Activated CD8-positive, alpha-beta T cell treated with anti-CD3 and anti-CD28 coated beads, Interleukin-2, amount 10 ng/mL, durations not matched to agents 7 days and 5 days (primary cell): ENCODE results near the gene DNAJC7. TPM values are rescaled to one million over a fixed set of nuclear protein-coding genes. Genes with fewer than 3 reads are reported as not detected.
A peak's percentile ranks its signal among the peaks of the same experiment; 100 is the strongest.
"Not testable (repeated sequence)": the region's sequence is repeated elsewhere in the genome, so short reads cannot be mapped to it uniquely, and the experiment has no call there.

ENCODE experiments used
- ATAC-seq: fragments of 150-1000 bp; cut with Tn5 transposase; one replicate; pipeline ENCODE4 v1.10.0; 2021; ENCODE audit warnings: moderate library complexity
- CTCF ChIA-PET: fragments of 350-600 bp; sonication (Branson Sonifier 250); formaldehyde crosslinking; loops from one replicate; lab custom pipeline; 2021; ENCODE audit warnings: antibody characterized with exemption; lab: Charles Lee
- POLR2A ChIA-PET: fragments of 350-600 bp; sonication (Branson Sonifier 250); formaldehyde crosslinking; loops from one replicate; lab custom pipeline; 2021; ENCODE audit warnings: antibody characterized with exemption; lab: Charles Lee
- DNase-seq: peaks from one replicate; pipeline ENCODE4 v3.0.0-alpha.2; 2020
- H3K27ac Mint-ChIP-seq: one replicate; pipeline ENCODE4 v1.8.0; 2021; ENCODE audit warnings: mild to moderate bottlenecking, mixed read lengths
- H3K27me3 Mint-ChIP-seq: one replicate; pipeline ENCODE4 v1.8.0; 2021; ENCODE audit warnings: low read depth, mixed read lengths
- H3K36me3 Mint-ChIP-seq: one replicate; pipeline ENCODE4 v1.8.0; 2021; ENCODE audit warnings: low read depth, mixed read lengths
- H3K4me1 Mint-ChIP-seq: one replicate; pipeline ENCODE4 v1.8.0; 2021; ENCODE audit warnings: low read depth, mixed read lengths
- H3K4me3 Mint-ChIP-seq: one replicate; pipeline ENCODE4 v1.8.0; 2021; ENCODE audit warnings: mild to moderate bottlenecking, mixed read lengths
- H3K9me3 Mint-ChIP-seq: one replicate; pipeline ENCODE4 v1.8.0; 2022; ENCODE audit warnings: mixed read lengths; ENCODE audit not compliant: insufficient read depth
- total RNA-seq, 2 experiments: library from RNA; stranded (reverse); gene quantifications; one replicate each; pipeline ENCODE4 v1.2.3, GENCODE V29; 2021

Gene DNAJC7
- total RNA-seq, 2 experiments from 2014 or later, result 86.1 to 99.8 TPM

- POLR2A ChIA-PET, result interaction anchor here (1.2 to 1.4 kb wide), 3 partner anchors 15 to 85 kb away, joined by 4 to 8 read pairs (median 8); partner anchors contain the start of genes ACLY, CNP and DNAJC7
Observed at GRCh38 chr17:41932816-41933389, 84.3 kb downstream of the DNAJC7 start.

GRCh38 chr17:41931715-41932114, 85.5 kb downstream of the DNAJC7 start:
- POLR2A ChIA-PET, result not testable (repeated sequence)
- CTCF ChIA-PET, result interaction anchor here (2.2 kb wide), 1 partner anchor 13 kb away, joined by 13 read pairs; the partner anchor contains the start of gene ACLY

More at GRCh38 chr17:41932816-41933389, 84.3 kb downstream of the DNAJC7 start:
- Mint-ChIP-seq H3K4me3 (peak overlapping the region; percentile 23), H3K4me1 (peaks cover 46% of the 10 kb centered on the region), H3K36me3 (peaks cover 5% of the 10 kb centered on the region), H3K9me3 (no peaks in the 10 kb centered on the region), H3K27me3 (no peaks in the 10 kb centered on the region), H3K27ac (peak overlapping the region; percentile 70)
- CTCF ChIA-PET, result interaction anchor here (0.7 to 1.4 kb wide), 3 partner anchors 12 to 1428 kb away, joined by 3 read pairs; no protein-coding TSS in a partner anchor
- DNase-seq (no peak), ATAC-seq (no peak)

GRCh38 chr17:41930833-41931156, 86.4 kb downstream of the DNAJC7 start:
- not testable (repeated sequence) for DNase-seq, H3K36me3 Mint-ChIP-seq, H3K27me3 Mint-ChIP-seq, ATAC-seq, H3K9me3 Mint-ChIP-seq
- ChIA-PET CTCF (interaction anchor here (0.6 to 2.6 kb wide), 19 partner anchors 8 to 475 kb away, joined by 3 to 22 read pairs (median 3); partner anchors contain the start of genes ACLY, CNP, KLHL11 and NKIRAS2), POLR2A (interaction anchor here (0.6 to 3.8 kb wide), 12 partner anchors 8 to 182 kb away, joined by 3 to 49 read pairs (median 4); partner anchors contain the start of genes ACLY, CNP, DHX58 and DNAJC7)
- peak overlapping the region; percentile 96 for H3K27ac Mint-ChIP-seq
- peak overlapping the region; percentile 96 for H3K4me3 Mint-ChIP-seq
- H3K4me1 Mint-ChIP-seq, result peaks cover 55% of the 10 kb centered on the region

More at GRCh38 chr17:41931715-41932114, 85.5 kb downstream of the DNAJC7 start:
- not testable (repeated sequence) for H3K4me3 Mint-ChIP-seq, H3K36me3 Mint-ChIP-seq, H3K27me3 Mint-ChIP-seq, DNase-seq, H3K9me3 Mint-ChIP-seq, ATAC-seq
- H3K27ac Mint-ChIP-seq, result peak overlapping the region; percentile 11
- H3K4me1 Mint-ChIP-seq, result peaks cover 49% of the 10 kb centered on the region

GRCh38 chr17:41930009-41930832, 87.0 kb downstream of the DNAJC7 start, which contains the start of gene ODAD4:
ODAD4 (plus strand) TSS chr17:41930617; CDS start chr17:41930724, 107 bp downstream.
- Mint-ChIP-seq H3K4me1 (peaks cover 55% of the 10 kb centered on the region), H3K27ac (peak within 1 kb of the TSS; percentile 96), H3K4me3 (peak within 1 kb of the TSS; percentile 96), H3K36me3 (peaks cover 5% of the 10 kb centered on the region), H3K9me3 (no peaks in the 10 kb centered on the region), H3K27me3 (no peaks in the 10 kb centered on the region)
- CTCF ChIA-PET, result interaction anchor here (0.6 to 2.6 kb wide), 20 partner anchors 8 to 476 kb away, joined by 3 to 22 read pairs (median 4); partner anchors contain the start of genes ACLY, CNP, DNAJC7 and KLHL11
- DNase-seq, result peak; percentile 98
- POLR2A ChIA-PET, result interaction anchor here (0.6 to 3.8 kb wide), 13 partner anchors 9 to 223 kb away, joined by 3 to 49 read pairs (median 4); partner anchors contain the start of genes ACLY, CNP, DHX58 and DNAJC7
- ATAC-seq, result peak; percentile 99

GRCh38 chr17:41928693-41929251, 88.5 kb downstream of the DNAJC7 start:
- ChIA-PET CTCF (interaction anchor here (0.6 to 2.6 kb wide), 5 partner anchors 31 to 182 kb away, joined by 3 to 22 read pairs (median 5); partner anchors contain the start of genes DNAJC7 and P3H4), POLR2A (interaction anchor here (3.8 kb wide), 1 partner anchor 10 kb away, joined by 49 read pairs; the partner anchor contains the start of gene ACLY)
- no peaks in the 10 kb centered on the region for H3K27me3 Mint-ChIP-seq
- peaks cover 53% of the 10 kb centered on the region for H3K4me1 Mint-ChIP-seq
- ATAC-seq (no peak), DNase-seq (no peak)
- peak overlapping the region; percentile 58 for H3K27ac Mint-ChIP-seq
- H3K9me3 Mint-ChIP-seq, result no peaks in the 10 kb centered on the region
- peaks cover 5% of the 10 kb centered on the region for H3K36me3 Mint-ChIP-seq
- H3K4me3 Mint-ChIP-seq, result peak overlapping the region; percentile 96

Other genes starting within 250 kb of the DNAJC7 start
- gene JUP, start 230.7 kb downstream of the DNAJC7 start, total RNA-seq, result 1 to 10 TPM; 5.2 to 6.0 TPM
- gene P3H4, start 205.5 kb downstream of the DNAJC7 start, total RNA-seq, result 1 to 10 TPM; 2.7 to 3.5 TPM
- gene FKBP10, start 204.4 kb downstream of the DNAJC7 start, total RNA-seq, result not detected
- gene NT5C3B, start 181.2 kb downstream of the DNAJC7 start, total RNA-seq, result 10 to 100 TPM; 15.7 to 17.8 TPM
- gene KLHL10, start 179.6 kb downstream of the DNAJC7 start, total RNA-seq, result not detected
- gene KLHL11, start 152.0 kb downstream of the DNAJC7 start, total RNA-seq, result 10 to 100 TPM; 12.3 to 13.2 TPM
- 100 to 1,000 TPM; 177 to 185 TPM for gene ACLY, start 98.5 kb downstream of the DNAJC7 start, total RNA-seq
- gene ODAD4, start 86.8 kb downstream of the DNAJC7 start, total RNA-seq, result under 1 TPM; 0.89 to 0.97 TPM
- gene CNP, start 50.6 kb downstream of the DNAJC7 start, total RNA-seq, result 10 to 100 TPM; 93.4 to 94.6 TPM
- gene NKIRAS2, start 2.7 kb upstream of the DNAJC7 start, total RNA-seq, result 10 to 100 TPM; 25.7 to 26.2 TPM
- gene C17orf113, start 33.2 kb upstream of the DNAJC7 start, total RNA-seq, result under 1 TPM; 0.16 to 0.24 TPM
- under 1 TPM; 0.23 to 0.47 TPM for gene ZNF385C, start 81.0 kb upstream of the DNAJC7 start, total RNA-seq
- gene DHX58, start 95.3 kb upstream of the DNAJC7 start, total RNA-seq, result 10 to 100 TPM; 71.9 to 72.9 TPM
- 10 to 100 TPM; 45.2 to 46.8 TPM for gene KAT2A, start 103.9 kb upstream of the DNAJC7 start, total RNA-seq
- under 1 TPM; 0.16 to 0.29 TPM for gene HSPB9, start 105.4 kb upstream of the DNAJC7 start, total RNA-seq
- 100 to 1,000 TPM; 102 to 107 TPM for gene RAB5C, start 137.6 kb upstream of the DNAJC7 start, total RNA-seq
- gene KCNH4, start 163.7 kb upstream of the DNAJC7 start, total RNA-seq, result under 1 TPM; 0.05 to 0.13 TPM
- not detected for gene HCRT, start 168.0 kb upstream of the DNAJC7 start, total RNA-seq
- 10 to 100 TPM; 16.6 to 17.2 TPM for gene GHDC, start 177.1 kb upstream of the DNAJC7 start, total RNA-seq